Measurements from ENCODE around the gene LHFPL6. TPM values are rescaled to one million over a fixed set of nuclear protein-coding genes. Genes with fewer than 3 reads are reported as not detected.

The LHFPL6 gene
- total RNA-seq, 1 experiment from 2014 or later = 25.7 TPM

GRCh38 chr13:39397896-39398265 lies 205.1 kb downstream of the LHFPL6 start:
- DNase-seq (ENCODE audit: low read depth, low spot score) (no peak), ATAC-seq (no peak)
- Histone ChIP-seq H3K27me3 (ENCODE audit: control insufficient read depth, insufficient read depth, low read length) (no peaks in the 10 kb centered on the region), H3K4me1 (ENCODE audit: control insufficient read depth, insufficient read depth, low read length) (no peaks in the 10 kb centered on the region), H3K36me3 (ENCODE audit: control insufficient read depth, insufficient read depth, low read length) (no peaks in the 10 kb centered on the region), H3K27ac (ENCODE audit: low read length) (no peak overlapping the region), H3K4me3 (ENCODE audit: low read depth in 2 of 2, low read length in 2 of 2) (no peak overlapping the region), H3K9me3 (ENCODE audit: control insufficient read depth, insufficient read depth, low read depth, low read length) (no peaks in the 10 kb centered on the region)
- BruUV-seq (replicated peaks) = no TSS peak
- ChIA-PET CTCF (no interaction called here), POLR2A (no interaction called here)
- in situ Hi-C loops (cut with HindIII; ENCODE audit: low pct_unique_long_range_greater_than_20kb, low sequenced_read_pairs) (no loop called here), intact Hi-C loops (cut with micrococcal nuclease; ENCODE audit: unreplicated experiment) (no loop called here)
- no peak for TF ChIP-seq SIN3A (IDR thresholded peaks at IDR 0.05; ENCODE audit: borderline replicate concordance, insufficient read depth, low read depth, low read length)
- TF ChIP-seq REST (IDR thresholded peaks at IDR 0.05; ENCODE audit: insufficient read depth in 1 of 2, low read depth in 2 of 2, low read length in 1 of 2) = no peak
- no peak for TF ChIP-seq POLR2AphosphoS5 (IDR thresholded peaks at IDR 0.05; ENCODE audit: low read depth, low read length)
- no peak for TF ChIP-seq TCF7L2 (IDR thresholded peaks at IDR 0.05; ENCODE audit: low read depth, low read length)
- no peak for TF ChIP-seq CTCF (IDR thresholded peaks at IDR 0.05)

GRCh38 chr13:39397226-39397895 lies 205.6 kb downstream of the LHFPL6 start:
- CTCF ChIA-PET = interaction anchor here (0.7 kb wide), 1 partner anchor 39 kb away, joined by 3 read pairs; no protein-coding TSS in a partner anchor

More at GRCh38 chr13:39397226-39397895, 205.6 kb downstream of the LHFPL6 start:
- no peaks in the 10 kb centered on the region for H3K36me3 ChIP-seq (ENCODE audit: control insufficient read depth, insufficient read depth, low read length)
- no peaks in the 10 kb centered on the region for H3K4me1 ChIP-seq (ENCODE audit: control insufficient read depth, insufficient read depth, low read length)
- DNase-seq (ENCODE audit: low read depth, low spot score) (no peak), ATAC-seq (no peak)
- POLR2A ChIA-PET = no interaction called here
- no peak overlapping the region for H3K4me3 ChIP-seq (ENCODE audit: low read depth in 2 of 2, low read length in 2 of 2)
- no peak overlapping the region for H3K27ac ChIP-seq (ENCODE audit: low read length)
- intact Hi-C loops (cut with micrococcal nuclease; ENCODE audit: unreplicated experiment) = no loop called here
- BruUV-seq (replicated peaks) = no TSS peak
- TF ChIP-seq REST (IDR thresholded peaks at IDR 0.05; ENCODE audit: insufficient read depth in 1 of 2, low read depth in 2 of 2, low read length in 1 of 2) = no peak
- TF ChIP-seq TCF7L2 (IDR thresholded peaks at IDR 0.05; ENCODE audit: low read depth, low read length) = no peak
- TF ChIP-seq SIN3A (IDR thresholded peaks at IDR 0.05; ENCODE audit: borderline replicate concordance, insufficient read depth, low read depth, low read length) = no peak
- TF ChIP-seq CTCF (IDR thresholded peaks at IDR 0.05) = no peak
- no peak for TF ChIP-seq POLR2AphosphoS5 (IDR thresholded peaks at IDR 0.05; ENCODE audit: low read depth, low read length)
- H3K9me3 ChIP-seq (ENCODE audit: control insufficient read depth, insufficient read depth, low read depth, low read length) = no peaks in the 10 kb centered on the region
- in situ Hi-C loops (cut with HindIII; ENCODE audit: low pct_unique_long_range_greater_than_20kb, low sequenced_read_pairs) = no loop called here
- no peaks in the 10 kb centered on the region for H3K27me3 ChIP-seq (ENCODE audit: control insufficient read depth, insufficient read depth, low read length)

All from Panc1 (cell line).